PC-3 (cell line): ENCODE results near the gene MCOLN2. TPM values are rescaled to one million over a fixed set of nuclear protein-coding genes. Genes with fewer than 3 reads are reported as not detected.

Experiments
- ATAC-seq: fragments of 200-7000 bp; cut with Tn5 transposase; 2 replicates; pipeline ENCODE4 v1.9.1; 2020; ENCODE audit warnings: mild to moderate bottlenecking, moderate library complexity
- BruUV-seq: library from RNA; stranded (reverse); fragments of 400-500 nt; replicated peaks from 2 replicates; lab custom pipeline; 2021; lab: Mats Ljungman, UMichigan
- CTCF ChIA-PET: fragments of 300-600 bp; sonication (Branson Sonifier 250); formaldehyde crosslinking; loops from one replicate; lab custom pipeline; 2022; ENCODE audit warnings: antibody characterized with exemption; lab: Charles Lee
- POLR2A ChIA-PET: fragments of 300-600 bp; sonication (Branson Sonifier 250); formaldehyde crosslinking; loops from one replicate; lab custom pipeline; 2022; ENCODE audit warnings: antibody characterized with exemption; ENCODE audit not compliant: unreplicated experiment; lab: Charles Lee
- DNase-seq: peaks from one replicate; pipeline ENCODE4 v3.0.0-alpha.2; 2015
- H2AFZ ChIP-seq: fragments of 300-600 bp; sonication (generic); 2 replicates; pipeline ENCODE4 v1.6.0; 2016; ENCODE audit warnings: antibody characterized with exemption, low read length
- H3F3A ChIP-seq: fragments of 300-600 bp; sonication (generic); one replicate; pipeline ENCODE4 v1.6.0; 2017; ENCODE audit warnings: antibody characterized with exemption, low read length, control low read depth, mild to moderate bottlenecking; ENCODE audit not compliant: unreplicated experiment
- H3K27ac ChIP-seq: fragments of 300-600 bp; sonication (generic); 2 replicates; pipeline ENCODE4 v1.5.1; 2016; ENCODE audit warnings: mild to moderate bottlenecking, low read length
- H3K27me3 ChIP-seq: fragments of 300-600 bp; sonication (generic); 2 replicates; pipeline ENCODE4 v1.6.1; 2016; ENCODE audit warnings: low read length, mixed read lengths
- H3K36me3 ChIP-seq: fragments of 300-600 bp; sonication (generic); 2 replicates; pipeline ENCODE4 v1.6.1; 2016; ENCODE audit warnings: low read depth, mixed run types, low read length, mixed read lengths
- H3K4me1 ChIP-seq: fragments of 300-600 bp; sonication (generic); 2 replicates; pipeline ENCODE4 v1.5.1; 2016; ENCODE audit warnings: low read length; ENCODE audit not compliant: insufficient read depth
- H3K4me2 ChIP-seq: fragments of 300-600 bp; sonication (generic); 2 replicates; pipeline ENCODE4 v1.6.0; 2016; ENCODE audit warnings: low read length
- H3K4me3 ChIP-seq: fragments of 300-600 bp; sonication (generic); 2 replicates; pipeline ENCODE4 v1.5.1; 2016; ENCODE audit warnings: mild to moderate bottlenecking, low read length, mixed read lengths
- H3K79me2 ChIP-seq: fragments of 300-600 bp; sonication (generic); 2 replicates; pipeline ENCODE4 v1.6.1; 2017; ENCODE audit warnings: low read length, mixed read lengths
- H3K9ac ChIP-seq: fragments of 300-600 bp; sonication (generic); 2 replicates; pipeline ENCODE4 v1.6.0; 2016; ENCODE audit warnings: mild to moderate bottlenecking, low read length
- H3K9me2 ChIP-seq: fragments of 300-600 bp; sonication (generic); replicated peaks from 2 replicates; pipeline ENCODE4 v1.6.1; 2016; ENCODE audit warnings: mixed run types, low read length, mixed read lengths
- H3K9me3 ChIP-seq: fragments of 300-600 bp; sonication (generic); 2 replicates; pipeline ENCODE4 v1.6.1; 2016; ENCODE audit warnings: low read length, mixed read lengths
- H4K20me1 ChIP-seq: fragments of 300-600 bp; sonication (generic); 2 replicates; pipeline ENCODE4 v1.6.1; 2016; ENCODE audit warnings: low read length, mixed read lengths
- CTCF ChIP-seq: fragments of 300-600 bp; sonication (generic); conservative IDR thresholded peaks from 2 replicates; pipeline ENCODE4 v1.5.1; 2017; ENCODE audit warnings: antibody characterized with exemption, low read depth, mild to moderate bottlenecking, low read length
- EZH2 ChIP-seq: fragments of 300-600 bp; sonication (generic); IDR thresholded peaks from one replicate; pipeline ENCODE4 v1.6.1; 2017; ENCODE audit warnings: antibody characterized with exemption, mild to moderate bottlenecking, low read length; ENCODE audit not compliant: unreplicated experiment
- EZH2phosphoT487 ChIP-seq: fragments of 300-600 bp; sonication (generic); IDR thresholded peaks from 2 replicates; pipeline ENCODE4 v1.6.1; 2018; ENCODE audit warnings: mild to moderate bottlenecking, antibody characterized with exemption, low read length, borderline replicate concordance
- intact Hi-C: fragments of 100-400 bp; cut with micrococcal nuclease; formaldehyde crosslinking; loops from 2 replicates; pipeline ENCODE4 v1.9.0; 2023
- total RNA-seq: library from RNA; depleted of rRNA; stranded (reverse); fragments of >200 nt; gene quantifications from 2 replicates; pipeline ENCODE4 v1.2.3, GENCODE V29; 2014

Gene MCOLN2
- total RNA-seq, 1 experiment from 2014 or later: 24.6 TPM

DNA sequence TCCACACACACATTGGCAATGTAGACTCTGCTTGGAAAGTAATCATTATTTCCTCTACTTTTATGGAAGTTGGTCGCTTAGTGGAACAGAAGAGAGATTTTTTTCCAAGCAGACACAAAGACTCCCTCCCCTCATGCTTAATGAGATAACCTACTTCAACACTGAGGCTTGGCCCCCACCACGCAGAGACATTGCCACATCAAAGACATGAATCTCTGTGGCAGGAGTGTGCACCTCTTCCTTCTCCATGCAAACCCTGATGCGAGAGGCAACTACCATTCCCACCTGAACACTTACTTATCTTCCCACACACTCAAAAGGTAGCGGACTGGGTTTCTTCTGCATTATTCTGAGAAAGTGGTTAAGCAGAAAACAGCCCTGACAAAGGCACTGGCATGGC lies 66.6 kb downstream of the MCOLN2 start:
- no peaks in the 10 kb centered on the region for H3K36me3 ChIP-seq
- no peaks in the 10 kb centered on the region for H3K9me3 ChIP-seq
- BruUV-seq: no TSS peak
- H2AFZ ChIP-seq: no peak overlapping the region
- H3F3A ChIP-seq: no peaks in the 10 kb centered on the region
- no peaks in the 10 kb centered on the region for H3K79me2 ChIP-seq
- ATAC-seq (no peak), DNase-seq (no peak)
- no peaks in the 10 kb centered on the region for H3K9me2 ChIP-seq
- H3K4me3 ChIP-seq: no peak overlapping the region
- ChIA-PET POLR2A (no interaction called here), CTCF (no interaction called here)
- no peaks in the 10 kb centered on the region for H4K20me1 ChIP-seq
- TF ChIP-seq EZH2 (no peak), CTCF (no peak), EZH2phosphoT487 (no peak)
- peaks cover 23% of the 10 kb centered on the region for H3K4me1 ChIP-seq
- no peaks in the 10 kb centered on the region for H3K27me3 ChIP-seq
- peak overlapping the region; percentile 21; the same call in 1 of the 2 replicates for H3K9ac ChIP-seq
- intact Hi-C loops: loop anchor here (10.0 kb wide), 2 partner anchors 386 to 426 kb away; partner anchors contain the start of genes GNG5 and SPATA1
- no peak overlapping the region for H3K4me2 ChIP-seq
- peak overlapping the region; percentile 52; the same call in 1 of the 2 replicates for H3K27ac ChIP-seq

DNA sequence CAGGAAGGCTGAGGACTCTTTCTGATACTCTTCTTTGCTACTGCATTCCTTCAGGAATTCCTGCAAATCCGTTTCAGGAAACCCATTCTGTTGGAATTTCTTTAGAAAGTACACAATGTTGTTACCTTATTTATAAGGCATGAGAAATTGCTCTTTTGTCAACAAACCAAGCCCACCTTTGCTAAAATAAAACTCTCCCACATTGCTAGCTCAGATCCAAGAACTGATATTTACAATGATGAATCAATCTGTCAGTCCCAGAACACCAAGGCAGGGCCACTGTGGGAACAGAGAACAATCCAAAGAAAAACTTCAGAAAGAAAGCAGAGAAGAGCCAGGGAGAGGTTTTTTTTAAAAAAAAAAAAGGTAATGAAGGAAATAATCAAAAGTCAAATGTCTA lies 67.3 kb downstream of the MCOLN2 start:
- no peak overlapping the region for H2AFZ ChIP-seq
- intact Hi-C loops: no loop called here
- ChIA-PET POLR2A (no interaction called here), CTCF (no interaction called here)
- no peak overlapping the region for H3K4me3 ChIP-seq
- H3K9me2 ChIP-seq: no peaks in the 10 kb centered on the region
- ATAC-seq (peak; percentile 78), DNase-seq (peak; percentile 51)
- H3K79me2 ChIP-seq: no peaks in the 10 kb centered on the region
- TF ChIP-seq CTCF (no peak), EZH2 (no peak), EZH2phosphoT487 (no peak)
- H3K9ac ChIP-seq: peak overlapping the region; percentile 21; the same call in 1 of the 2 replicates
- peaks cover 16% of the 10 kb centered on the region for H3K4me1 ChIP-seq
- no peaks in the 10 kb centered on the region for H3K27me3 ChIP-seq
- H3K9me3 ChIP-seq: no peaks in the 10 kb centered on the region
- BruUV-seq: no TSS peak
- no peaks in the 10 kb centered on the region for H4K20me1 ChIP-seq
- H3F3A ChIP-seq: no peaks in the 10 kb centered on the region
- no peaks in the 10 kb centered on the region for H3K36me3 ChIP-seq
- H3K27ac ChIP-seq: peak overlapping the region; percentile 52
- peak overlapping the region; percentile 24; the same call in 1 of the 2 replicates for H3K4me2 ChIP-seq

DNA sequence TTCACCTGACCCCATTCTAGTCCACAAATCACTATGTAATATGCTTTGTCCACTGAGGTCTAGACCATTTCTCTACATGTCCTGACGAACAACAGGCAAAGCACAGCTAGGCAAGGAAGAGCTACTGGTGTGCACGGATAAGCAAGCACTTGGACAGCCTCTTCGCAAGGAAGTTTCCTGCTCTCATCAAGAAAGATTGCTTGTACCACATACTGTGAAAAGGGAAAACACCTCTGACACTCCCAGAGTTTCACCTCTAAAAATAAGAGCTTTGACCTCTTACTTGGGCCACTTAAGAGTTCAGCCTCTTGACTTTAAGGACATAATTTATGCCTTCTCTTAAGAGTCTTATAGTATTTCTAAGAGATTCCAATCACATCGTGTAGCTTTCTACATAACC lies 67.9 kb downstream of the MCOLN2 start:
- H3K4me3 ChIP-seq: no peak overlapping the region
- no peaks in the 10 kb centered on the region for H3K9me2 ChIP-seq
- intact Hi-C loops: no loop called here
- ATAC-seq (no peak), DNase-seq (no peak)
- H4K20me1 ChIP-seq: no peaks in the 10 kb centered on the region
- H3K36me3 ChIP-seq: no peaks in the 10 kb centered on the region
- H3K79me2 ChIP-seq: no peaks in the 10 kb centered on the region
- no peaks in the 10 kb centered on the region for H3F3A ChIP-seq
- H3K4me1 ChIP-seq: peaks cover 12% of the 10 kb centered on the region
- no peak overlapping the region for H2AFZ ChIP-seq
- H3K27me3 ChIP-seq: no peaks in the 10 kb centered on the region
- POLR2A ChIA-PET: no interaction called here
- peak overlapping the region; percentile 52 for H3K27ac ChIP-seq
- H3K9me3 ChIP-seq: no peaks in the 10 kb centered on the region
- CTCF ChIA-PET: no interaction called here
- TF ChIP-seq EZH2phosphoT487: no peak
- TF ChIP-seq EZH2: no peak
- no peak for TF ChIP-seq CTCF
- TSS peak; percentile 22 for BruUV-seq
- H3K4me2 ChIP-seq: no peak overlapping the region
- H3K9ac ChIP-seq: 0 out of 2 replicates have a peak overlapping the region, but pooled peaks have one; percentile 10
